ENCODE data around the gene ZDHHC22. TPM values are rescaled to one million over a fixed set of nuclear protein-coding genes. Genes with fewer than 3 reads are reported as not detected.

ZDHHC22 gene
- total RNA-seq, 1 donor from 2014 or later: not detected

DNA sequence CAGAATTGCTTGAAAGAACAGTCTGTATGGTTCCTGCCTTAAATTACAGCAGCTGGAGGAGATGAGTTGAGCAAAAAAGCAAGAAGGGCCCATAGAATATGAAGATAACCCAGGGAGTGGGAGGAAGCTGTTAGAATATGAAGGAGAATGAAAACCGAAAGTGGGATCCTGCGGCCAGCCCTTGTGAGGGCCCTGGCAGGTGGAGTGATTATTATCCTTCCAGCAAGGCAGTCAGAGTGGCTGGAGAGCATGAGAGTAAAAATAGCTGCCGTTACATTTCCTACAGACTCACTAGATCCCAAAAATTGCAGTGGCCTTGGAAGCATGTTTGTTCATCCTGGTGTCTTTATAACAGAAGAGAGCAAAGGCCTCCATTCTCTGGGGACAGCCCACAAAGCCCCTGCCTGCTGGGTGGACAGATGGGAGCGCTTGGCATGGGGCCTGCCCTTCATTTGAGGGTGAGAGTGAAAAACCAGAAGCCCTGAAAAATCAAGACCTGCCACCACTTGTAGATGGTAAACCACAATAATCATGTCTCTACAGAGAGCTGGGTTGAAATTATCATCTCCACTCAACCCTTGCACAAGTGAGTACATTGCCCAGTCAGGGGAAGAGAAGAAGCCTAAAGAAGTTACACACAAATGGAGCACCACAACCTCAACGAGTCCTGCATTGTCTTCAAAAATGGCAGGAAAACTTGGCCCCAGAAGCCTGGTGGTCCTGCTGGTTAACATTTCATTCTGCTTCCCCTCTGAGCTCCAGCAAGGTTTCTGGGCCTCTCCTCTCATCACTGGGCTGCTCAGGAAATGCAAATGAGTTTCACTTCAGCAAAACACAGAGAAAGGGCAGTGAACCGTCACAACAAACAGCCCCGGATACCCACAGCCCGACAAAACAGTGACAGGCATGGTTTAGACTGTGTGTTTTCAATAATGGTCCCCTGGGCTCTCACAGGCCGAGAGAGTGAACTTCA is 20.5 kb downstream of the ZDHHC22 start:
- H3K4me3 Mint-ChIP-seq (ENCODE audit: low read depth): no peak overlapping the region
- peaks cover 16% of the 10 kb centered on the region for H3K27me3 Mint-ChIP-seq (ENCODE audit: low read depth)
- DNase-seq (ENCODE audit: low spot score): peak; percentile 23

DNA sequence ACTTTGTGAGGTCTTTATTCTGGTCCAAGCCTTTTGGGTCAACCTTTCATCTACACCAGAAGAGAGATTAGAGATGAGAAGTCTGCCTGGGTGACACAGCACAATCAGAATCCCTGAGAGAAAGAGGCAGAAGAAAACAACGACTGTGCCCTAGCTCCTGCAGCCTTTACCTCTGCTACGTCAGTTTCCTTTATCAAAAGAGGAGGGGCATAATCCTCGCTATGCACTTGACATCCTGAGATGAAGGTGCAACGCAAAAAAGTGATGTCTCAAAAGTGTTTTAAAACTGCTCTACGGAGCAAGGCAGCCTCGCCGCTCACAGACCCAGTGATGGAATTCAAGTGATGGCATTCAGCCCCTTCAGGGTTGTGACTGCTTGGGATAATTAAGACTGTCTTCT is 21.7 kb downstream of the ZDHHC22 start:
- Mint-ChIP-seq H3K9me3 (no peaks in the 10 kb centered on the region), H3K36me3 (ENCODE audit: low read depth) (peaks cover 5% of the 10 kb centered on the region), H3K27me3 (ENCODE audit: low read depth) (peaks cover 7% of the 10 kb centered on the region), H3K27ac (no peak overlapping the region), H3K4me3 (ENCODE audit: low read depth) (no peak overlapping the region), H3K4me1 (ENCODE audit: low read depth) (peaks cover 8% of the 10 kb centered on the region)
- intact Hi-C loops (cut with micrococcal nuclease): no loop called here
- DNase-seq (ENCODE audit: low spot score): no peak

More for the DNA sequence above, 20.5 kb downstream of the ZDHHC22 start:
- H3K4me1 Mint-ChIP-seq (ENCODE audit: low read depth): peaks cover 8% of the 10 kb centered on the region
- intact Hi-C loops (cut with micrococcal nuclease): no loop called here
- no peaks in the 10 kb centered on the region for H3K36me3 Mint-ChIP-seq (ENCODE audit: low read depth)
- peak overlapping the region; percentile 48 for H3K27ac Mint-ChIP-seq
- H3K9me3 Mint-ChIP-seq: no peaks in the 10 kb centered on the region

DNA sequence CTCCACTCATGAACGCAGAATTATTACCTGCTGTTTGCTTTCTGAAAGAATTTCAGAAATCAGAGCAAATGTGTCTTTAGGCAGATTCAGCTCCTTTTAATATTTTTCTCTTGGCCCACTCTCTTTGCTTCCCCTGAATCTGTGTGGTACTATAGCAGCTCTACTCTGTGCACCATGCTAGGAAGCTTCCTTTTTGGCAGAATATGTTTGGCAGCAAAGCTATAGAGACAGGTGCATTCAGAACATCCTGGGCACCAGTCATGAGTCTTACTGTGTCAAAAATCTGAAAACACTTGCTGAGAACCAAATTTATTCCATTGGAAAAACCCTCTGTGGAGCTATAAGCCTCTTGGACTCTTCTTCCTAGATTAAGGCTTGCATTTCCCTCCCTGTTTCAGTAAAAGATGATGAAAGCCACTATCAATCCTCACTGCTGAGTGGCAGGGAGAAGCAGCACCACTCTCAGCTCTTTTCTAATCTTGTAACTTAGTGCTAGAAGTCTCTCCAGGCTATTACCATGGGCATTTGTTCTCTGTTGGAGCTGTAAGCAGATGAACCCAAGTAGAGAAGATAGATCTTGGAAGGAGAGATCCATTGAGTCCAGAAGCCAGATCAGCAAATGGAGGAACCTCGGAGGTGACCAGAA is 25.3 kb downstream of the ZDHHC22 start:
- intact Hi-C loops (cut with micrococcal nuclease): no loop called here
- H3K27ac Mint-ChIP-seq: no peak overlapping the region
- DNase-seq (ENCODE audit: low spot score): no peak
- no peaks in the 10 kb centered on the region for H3K27me3 Mint-ChIP-seq (ENCODE audit: low read depth)
- peaks cover 5% of the 10 kb centered on the region for H3K4me1 Mint-ChIP-seq (ENCODE audit: low read depth)
- H3K9me3 Mint-ChIP-seq: no peaks in the 10 kb centered on the region
- no peak overlapping the region for H3K4me3 Mint-ChIP-seq (ENCODE audit: low read depth)
- peaks cover 25% of the 10 kb centered on the region for H3K36me3 Mint-ChIP-seq (ENCODE audit: low read depth)

DNA sequence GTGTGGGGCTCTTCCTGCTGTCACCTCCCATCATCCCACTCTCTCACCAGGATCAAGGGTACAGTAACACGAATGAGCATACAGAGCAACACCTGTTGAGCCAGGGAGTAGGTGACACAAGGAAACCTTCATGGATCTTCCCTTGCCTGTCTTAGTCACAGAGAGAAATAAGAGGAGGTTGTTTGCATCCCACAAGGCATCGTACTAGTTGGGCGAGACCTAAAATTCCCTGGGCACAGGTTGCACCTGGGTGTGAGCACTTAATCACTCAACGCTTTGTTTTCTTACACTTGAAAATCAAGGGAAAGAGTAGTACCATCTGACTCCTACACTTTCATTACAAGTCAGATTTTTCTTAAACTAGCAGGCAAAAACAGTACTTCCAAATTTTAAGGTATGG is 27.0 kb downstream of the ZDHHC22 start:
- no peak overlapping the region for H3K4me3 Mint-ChIP-seq (ENCODE audit: low read depth)
- H3K27me3 Mint-ChIP-seq (ENCODE audit: low read depth): no peaks in the 10 kb centered on the region
- no peaks in the 10 kb centered on the region for H3K9me3 Mint-ChIP-seq
- H3K27ac Mint-ChIP-seq: no peak overlapping the region
- H3K36me3 Mint-ChIP-seq (ENCODE audit: low read depth): peaks cover 33% of the 10 kb centered on the region
- H3K4me1 Mint-ChIP-seq (ENCODE audit: low read depth): no peaks in the 10 kb centered on the region
- intact Hi-C loops (cut with micrococcal nuclease): no loop called here
- no peak for DNase-seq (ENCODE audit: low spot score)

DNA sequence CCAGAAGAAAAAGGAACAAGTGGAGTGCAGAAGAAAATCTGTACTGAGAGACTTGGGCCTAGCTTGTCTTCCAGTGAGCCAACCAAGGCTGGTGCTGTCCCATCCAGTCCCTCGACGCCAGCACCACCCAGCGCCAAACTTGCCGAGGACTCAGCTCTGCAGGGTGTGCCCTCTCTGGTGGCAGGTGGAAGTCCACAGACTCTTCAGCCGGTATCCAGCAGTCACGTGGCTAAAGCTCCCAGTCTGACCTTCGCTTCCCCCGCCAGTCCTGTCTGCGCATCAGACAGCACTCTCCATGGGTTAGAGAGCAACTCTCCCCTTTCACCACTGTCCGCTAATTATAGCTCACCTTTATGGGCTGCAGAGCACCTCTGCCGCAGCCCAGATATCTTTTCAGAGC is 27.9 kb downstream of the ZDHHC22 start:
- no peaks in the 10 kb centered on the region for H3K27me3 Mint-ChIP-seq (ENCODE audit: low read depth)
- no peak overlapping the region for H3K27ac Mint-ChIP-seq
- DNase-seq (ENCODE audit: low spot score): no peak
- no peak overlapping the region for H3K4me3 Mint-ChIP-seq (ENCODE audit: low read depth)
- no peaks in the 10 kb centered on the region for H3K4me1 Mint-ChIP-seq (ENCODE audit: low read depth)
- intact Hi-C loops (cut with micrococcal nuclease): no loop called here
- H3K36me3 Mint-ChIP-seq (ENCODE audit: low read depth): peaks cover 38% of the 10 kb centered on the region
- H3K9me3 Mint-ChIP-seq: no peaks in the 10 kb centered on the region

DNA sequence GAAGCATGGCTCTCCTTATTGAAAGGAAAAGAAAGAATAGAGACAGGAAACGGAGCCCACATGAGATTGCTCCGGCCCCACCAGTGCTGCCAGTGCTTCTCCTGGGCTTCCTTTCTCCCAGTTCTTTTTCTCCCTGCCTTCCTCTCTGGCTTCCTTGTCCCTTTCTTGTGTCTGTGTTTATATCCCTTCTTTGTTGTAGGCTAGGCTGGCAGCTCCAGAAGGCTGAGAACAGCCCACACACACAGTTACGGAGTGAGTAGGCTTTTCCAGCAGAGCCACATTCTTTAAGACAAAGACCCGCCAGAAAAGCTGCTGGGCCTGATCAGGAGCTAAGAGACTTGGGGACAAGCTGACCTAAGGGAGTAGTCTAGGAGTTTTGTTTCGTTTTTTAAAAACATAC is 30.6 kb downstream of the ZDHHC22 start:
- no peak overlapping the region for H3K27ac Mint-ChIP-seq
- H3K36me3 Mint-ChIP-seq (ENCODE audit: low read depth): peaks cover 49% of the 10 kb centered on the region
- no peak for DNase-seq (ENCODE audit: low spot score)
- H3K9me3 Mint-ChIP-seq: no peaks in the 10 kb centered on the region
- no peak overlapping the region for H3K4me3 Mint-ChIP-seq (ENCODE audit: low read depth)
- H3K27me3 Mint-ChIP-seq (ENCODE audit: low read depth): no peaks in the 10 kb centered on the region
- no peaks in the 10 kb centered on the region for H3K4me1 Mint-ChIP-seq (ENCODE audit: low read depth)
- intact Hi-C loops (cut with micrococcal nuclease): no loop called here

DNA sequence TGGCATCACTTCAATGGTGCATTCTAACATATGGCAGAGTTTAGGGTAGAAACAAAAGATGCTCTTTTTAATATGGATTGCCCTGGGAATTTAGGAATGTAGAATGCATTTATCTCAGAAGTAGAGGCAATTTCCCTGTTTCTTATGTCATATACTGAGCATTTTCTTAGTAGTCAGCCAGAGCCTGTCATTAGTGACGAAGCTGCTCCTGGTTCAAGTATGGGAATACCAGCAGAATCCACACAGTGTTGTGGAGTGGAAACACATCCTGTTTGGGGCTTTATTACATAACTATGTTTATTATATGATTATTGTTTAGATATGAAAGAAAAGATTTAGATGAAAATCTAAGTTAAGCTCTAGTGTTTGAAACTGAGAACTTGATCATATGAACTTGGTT is 31.3 kb downstream of the ZDHHC22 start:
- Mint-ChIP-seq H3K4me3 (ENCODE audit: low read depth) (no peak overlapping the region), H3K4me1 (ENCODE audit: low read depth) (no peaks in the 10 kb centered on the region), H3K27ac (no peak overlapping the region), H3K36me3 (ENCODE audit: low read depth) (peaks cover 48% of the 10 kb centered on the region), H3K27me3 (ENCODE audit: low read depth) (no peaks in the 10 kb centered on the region), H3K9me3 (no peaks in the 10 kb centered on the region)
- DNase-seq (ENCODE audit: low spot score): no peak
- intact Hi-C loops (cut with micrococcal nuclease): no loop called here

DNA sequence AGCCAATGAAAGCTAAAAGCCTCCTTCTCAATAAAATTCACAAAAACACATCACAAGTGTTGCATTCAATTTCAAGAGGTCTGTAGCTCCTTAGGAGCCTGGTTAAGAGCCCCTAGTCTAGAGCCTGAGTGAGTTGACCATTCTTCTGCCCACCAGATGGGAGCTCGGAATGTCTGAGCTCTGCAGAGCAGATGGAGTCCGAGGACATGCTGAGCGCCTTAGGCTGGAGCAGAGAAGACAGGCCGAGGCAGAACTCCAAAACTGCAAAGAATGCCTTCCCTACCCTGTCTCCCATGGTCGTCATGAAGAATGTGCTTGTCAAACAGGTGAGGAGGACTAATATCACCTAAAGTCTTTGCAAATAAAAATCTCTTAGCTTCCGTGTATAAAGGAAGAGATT is 31.9 kb downstream of the ZDHHC22 start:
- Mint-ChIP-seq H3K27ac (no peak overlapping the region), H3K9me3 (no peaks in the 10 kb centered on the region), H3K36me3 (ENCODE audit: low read depth) (peaks cover 43% of the 10 kb centered on the region), H3K4me3 (ENCODE audit: low read depth) (no peak overlapping the region), H3K4me1 (ENCODE audit: low read depth) (no peaks in the 10 kb centered on the region), H3K27me3 (ENCODE audit: low read depth) (no peaks in the 10 kb centered on the region)
- intact Hi-C loops (cut with micrococcal nuclease): no loop called here
- no peak for DNase-seq (ENCODE audit: low spot score)

DNA sequence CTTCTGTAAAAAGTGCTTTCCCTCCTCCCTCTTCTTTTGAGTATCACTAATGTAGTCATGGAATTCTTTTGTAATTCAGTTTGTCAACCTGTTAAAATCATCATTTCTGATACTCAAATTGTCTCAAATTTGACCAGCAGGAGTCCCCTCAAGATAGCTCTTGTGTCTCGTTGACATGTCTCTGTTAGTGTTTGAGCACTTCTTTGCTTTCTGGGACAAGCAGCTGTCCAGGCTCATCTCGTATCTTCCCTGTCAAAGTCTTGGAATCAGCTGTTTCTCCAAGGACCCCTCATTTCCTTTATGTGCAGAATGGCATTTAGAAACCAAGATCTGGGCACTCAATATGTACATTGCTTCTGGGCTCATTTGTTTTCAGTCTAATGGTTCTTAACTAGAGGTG is 32.8 kb downstream of the ZDHHC22 start:
- Mint-ChIP-seq H3K4me3 (ENCODE audit: low read depth) (no peak overlapping the region), H3K36me3 (ENCODE audit: low read depth) (peaks cover 37% of the 10 kb centered on the region), H3K27me3 (ENCODE audit: low read depth) (no peaks in the 10 kb centered on the region), H3K4me1 (ENCODE audit: low read depth) (no peaks in the 10 kb centered on the region), H3K9me3 (no peaks in the 10 kb centered on the region), H3K27ac (no peak overlapping the region)
- intact Hi-C loops (cut with micrococcal nuclease): no loop called here
- DNase-seq (ENCODE audit: low spot score): no peak

DNA sequence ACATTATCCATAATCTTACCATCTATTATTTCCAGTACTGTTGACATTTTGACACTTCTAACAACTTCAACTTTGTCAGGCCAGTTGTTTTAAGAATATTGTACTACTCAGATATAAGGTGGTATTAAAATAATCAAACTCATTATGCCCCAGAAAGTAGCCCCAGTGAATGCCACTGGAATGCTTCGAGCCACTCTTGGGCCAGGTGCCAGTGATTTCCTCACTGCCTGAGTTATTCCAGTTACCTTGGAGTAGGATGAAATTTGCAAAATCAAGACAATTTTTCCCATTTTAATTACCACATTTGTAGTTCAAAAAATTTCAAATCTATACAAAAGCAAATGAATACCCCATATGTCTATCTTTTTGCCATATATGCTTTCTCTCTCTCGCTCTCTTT is 34.4 kb downstream of the ZDHHC22 start:
- no peaks in the 10 kb centered on the region for H3K27me3 Mint-ChIP-seq (ENCODE audit: low read depth)
- no peak for DNase-seq (ENCODE audit: low spot score)
- H3K27ac Mint-ChIP-seq: no peak overlapping the region
- intact Hi-C loops (cut with micrococcal nuclease): no loop called here
- H3K4me3 Mint-ChIP-seq (ENCODE audit: low read depth): no peak overlapping the region
- no peaks in the 10 kb centered on the region for H3K9me3 Mint-ChIP-seq
- H3K36me3 Mint-ChIP-seq (ENCODE audit: low read depth): peaks cover 30% of the 10 kb centered on the region
- no peaks in the 10 kb centered on the region for H3K4me1 Mint-ChIP-seq (ENCODE audit: low read depth)

DNA sequence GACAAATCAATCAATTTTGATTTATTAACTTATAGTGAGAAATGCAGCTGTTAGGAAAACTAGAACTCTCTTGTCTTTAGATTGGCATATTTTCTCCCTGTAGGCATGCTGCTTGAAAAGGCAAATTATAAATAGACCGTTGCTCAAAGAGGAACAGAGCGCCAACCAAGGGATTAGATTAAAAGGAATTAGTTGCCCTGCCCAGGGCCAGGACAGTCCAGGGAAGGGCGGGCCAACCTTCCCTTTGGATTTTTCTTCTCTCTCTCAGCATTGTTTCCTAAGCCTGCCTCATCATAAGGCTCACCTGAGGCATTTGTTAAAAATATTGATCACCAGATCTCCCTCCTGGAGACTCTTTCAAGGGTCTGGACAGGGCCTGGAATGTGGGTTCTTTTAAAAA is 34.9 kb downstream of the ZDHHC22 start:
- no peak for DNase-seq (ENCODE audit: low spot score)
- no peak overlapping the region for H3K4me3 Mint-ChIP-seq (ENCODE audit: low read depth)
- peaks cover 27% of the 10 kb centered on the region for H3K36me3 Mint-ChIP-seq (ENCODE audit: low read depth)
- H3K4me1 Mint-ChIP-seq (ENCODE audit: low read depth): no peaks in the 10 kb centered on the region
- H3K9me3 Mint-ChIP-seq: no peaks in the 10 kb centered on the region
- no peaks in the 10 kb centered on the region for H3K27me3 Mint-ChIP-seq (ENCODE audit: low read depth)
- intact Hi-C loops (cut with micrococcal nuclease): no loop called here
- H3K27ac Mint-ChIP-seq: no peak overlapping the region

DNA sequence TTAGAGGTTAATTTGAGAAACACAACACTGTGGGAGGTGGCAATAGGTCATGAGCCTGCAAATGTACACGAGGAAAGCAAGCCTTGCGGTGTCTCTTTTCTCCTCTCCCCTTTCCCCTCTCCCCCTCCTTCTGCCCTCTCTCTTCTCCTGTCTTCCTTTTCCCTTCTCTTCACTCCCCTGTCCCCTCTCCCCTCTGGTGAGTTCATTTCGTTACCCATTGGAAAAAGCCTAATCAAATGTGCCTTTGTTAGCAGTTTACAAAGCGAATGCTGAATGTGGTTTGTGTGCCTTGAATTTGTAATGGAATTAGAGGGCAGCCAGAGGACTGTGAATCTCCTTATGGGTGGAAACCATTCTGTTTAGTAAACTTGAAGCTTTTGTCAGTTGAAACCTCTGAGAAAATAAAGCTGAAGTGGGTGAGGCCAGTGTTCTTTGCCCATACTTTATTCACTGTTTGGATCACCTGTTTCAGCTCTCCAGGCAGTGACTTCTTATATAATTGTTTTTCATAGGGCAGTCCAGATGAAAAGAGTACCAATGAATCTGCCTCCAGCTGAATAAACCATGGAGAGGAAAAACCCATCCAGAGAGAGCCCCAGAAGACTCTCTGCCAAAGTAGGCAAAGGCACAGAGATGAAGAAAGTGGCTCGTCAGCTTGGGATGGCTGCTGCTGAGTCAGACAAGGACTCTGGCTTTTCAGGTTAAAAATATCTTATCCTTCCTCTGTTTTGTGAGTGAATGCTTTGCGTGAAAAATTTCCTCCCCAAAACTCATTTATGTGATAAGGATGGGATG is 36.2 kb downstream of the ZDHHC22 start:
- H3K4me1 Mint-ChIP-seq (ENCODE audit: low read depth): no peaks in the 10 kb centered on the region
- no peaks in the 10 kb centered on the region for H3K9me3 Mint-ChIP-seq
- H3K36me3 Mint-ChIP-seq (ENCODE audit: low read depth): peaks cover 21% of the 10 kb centered on the region
- no peaks in the 10 kb centered on the region for H3K27me3 Mint-ChIP-seq (ENCODE audit: low read depth)
- no peak for DNase-seq (ENCODE audit: low spot score)
- no peak overlapping the region for H3K4me3 Mint-ChIP-seq (ENCODE audit: low read depth)
- H3K27ac Mint-ChIP-seq: no peak overlapping the region
- intact Hi-C loops (cut with micrococcal nuclease): no loop called here

DNA sequence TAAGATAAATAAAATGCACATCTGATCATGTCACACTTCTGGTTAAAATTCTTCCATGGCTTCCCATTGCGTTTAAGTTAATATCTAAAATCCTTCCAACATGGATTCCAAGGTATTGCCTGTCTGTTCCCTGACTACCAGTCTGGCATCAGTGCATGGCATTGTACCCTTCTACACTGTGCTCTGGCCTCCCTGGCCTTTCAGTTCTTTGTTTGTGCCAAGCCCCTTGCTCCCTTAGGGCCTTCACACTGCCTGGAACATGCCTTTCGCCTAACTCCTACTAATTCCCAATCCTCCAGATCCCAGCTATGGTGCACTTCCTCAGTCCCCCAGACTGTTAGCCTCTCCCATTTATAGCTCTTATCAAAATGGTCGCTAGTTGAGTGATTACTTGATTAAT is 37.2 kb downstream of the ZDHHC22 start:
- intact Hi-C loops (cut with micrococcal nuclease): no loop called here
- Mint-ChIP-seq H3K36me3 (ENCODE audit: low read depth) (peaks cover 16% of the 10 kb centered on the region), H3K27me3 (ENCODE audit: low read depth) (no peaks in the 10 kb centered on the region), H3K27ac (no peak overlapping the region), H3K4me1 (ENCODE audit: low read depth) (peaks cover 3% of the 10 kb centered on the region), H3K9me3 (no peaks in the 10 kb centered on the region), H3K4me3 (ENCODE audit: low read depth) (no peak overlapping the region)
- no peak for DNase-seq (ENCODE audit: low spot score)
